GM18499 (cell line): ENCODE measurements around the gene SNED1.
"Not testable (repeated sequence)": the region's sequence is repeated elsewhere in the genome, so short reads cannot be mapped to it uniquely, and the experiment has no call there.

ENCODE experiments used
- ATAC-seq: cut with Tn5 transposase; IDR thresholded peaks from one replicate; pipeline ENCODE4 v1.9.1; 2021; ENCODE audit warnings: moderate number of reproducible peaks; ENCODE audit not compliant: insufficient read depth, unreplicated experiment

Gene SNED1

GRCh38 chr2:240970816-240971215 is 27.6 kb upstream of the SNED1 start:
- no peak for ATAC-seq

- no peak for ATAC-seq
These were observed 26.2 kb upstream of the SNED1 start for GRCh38 chr2:240972201-240972600.

GRCh38 chr2:240972636-240973521 is 25.5 kb upstream of the SNED1 start:
- no peak for ATAC-seq

GRCh38 chr2:240974771-240975572 is 23.4 kb upstream of the SNED1 start:
- ATAC-seq: no peak

- not testable (repeated sequence) for ATAC-seq
These were observed 22.5 kb upstream of the SNED1 start for GRCh38 chr2:240975903-240976302.

- no peak for ATAC-seq
These were observed 17.1 kb upstream of the SNED1 start for GRCh38 chr2:240981280-240981679.

GRCh38 chr2:240981871-240982800 is 16.3 kb upstream of the SNED1 start:
- no peak for ATAC-seq

GRCh38 chr2:240982821-240983281 is 15.6 kb upstream of the SNED1 start:
- ATAC-seq: no peak

GRCh38 chr2:240983361-240983995 is 14.9 kb upstream of the SNED1 start:
- ATAC-seq: no peak

GRCh38 chr2:240983996-240984498 is 14.4 kb upstream of the SNED1 start:
- no peak for ATAC-seq

- ATAC-seq: no peak
These were observed 12.3 kb upstream of the SNED1 start for GRCh38 chr2:240985881-240986786.

GRCh38 chr2:240986787-240987411 is 11.5 kb upstream of the SNED1 start:
- ATAC-seq: no peak

- no peak for ATAC-seq
These were observed 10.8 kb upstream of the SNED1 start for GRCh38 chr2:240987588-240987987.

GRCh38 chr2:240988146-240988545 is 10.3 kb upstream of the SNED1 start:
- ATAC-seq: no peak

- ATAC-seq: no peak
These were observed 9.7 kb upstream of the SNED1 start for GRCh38 chr2:240988571-240989271.

GRCh38 chr2:240989451-240990265 is 8.8 kb upstream of the SNED1 start:
- no peak for ATAC-seq

GRCh38 chr2:240990266-240990529 is 8.2 kb upstream of the SNED1 start:
- ATAC-seq: no peak
